Right cardiac atrium (tissue), 5 donors: Measurements from ENCODE around the gene GAR1. TPM values are rescaled to one million over a fixed set of nuclear protein-coding genes. Genes with fewer than 3 reads are reported as not detected.

Experiments used
- ATAC-seq, 2 donors: fragments of 200-7000 bp; cut with Tn5 transposase; one replicate each; pipeline versions ENCODE4 v1.8.0 to v1.9.1; 2020; ENCODE audit warnings: moderate library complexity in 2 of 2, mild to moderate bottlenecking in 1 of 2
- DNase-seq, 3 donors: peaks; one replicate each; pipeline ENCODE4 v3.0.0-alpha.2; 2020
- H3K27ac ChIP-seq: one replicate; pipeline ENCODE4 v1.5.1; 2013; ENCODE audit warnings: mild to moderate bottlenecking, low read length, control low read depth, moderate library complexity
- H3K27me3 ChIP-seq: one replicate; pipeline ENCODE4 v1.6.1; 2013; ENCODE audit not compliant: control insufficient read depth, insufficient read depth
- H3K4me1 ChIP-seq: one replicate; pipeline ENCODE4 v1.6.1; 2013; ENCODE audit warnings: low read length; ENCODE audit not compliant: control insufficient read depth, insufficient read depth
- H3K4me3 ChIP-seq: one replicate; pipeline ENCODE4 v1.5.1; 2013; ENCODE audit warnings: low read length, control low read depth
- H3K9me3 ChIP-seq: one replicate; pipeline ENCODE4 v1.6.1; 2013; ENCODE audit warnings: low read length; ENCODE audit not compliant: control insufficient read depth
- WGBS: extraction: QIAGEN DNeasy Blood & Tissue Kit; methylation state at CpG from one replicate; pipeline ENCODE4 v1.1.7; 2013; 5-methylcytosine and 5-hydroxymethylcytosine counted together
- intact Hi-C, 4 donors: fragments of 100-400 bp; cut with DNase I; formaldehyde crosslinking; loops; one replicate each; pipeline versions ENCODE4 v1.11.0 to v1.14.0; 2022 to 2023
- polyA plus RNA-seq: library from polyadenylated mRNA; stranded (reverse); fragments of 200-250 nt; gene quantifications from one replicate; pipeline ENCODE4 v1.2.3, GENCODE V29; 2013
- total RNA-seq, 4 donors: library from RNA; stranded (reverse); fragmentation: NEBNext Ultra II Directional; extraction: Animal tissue kit (Norgen Biotek cat#: 25700); gene quantifications; one replicate each; pipeline ENCODE4 v1.2.1, GENCODE V29; 2021
- donor health status: healthy with polysubstance abuse.
- donor health status: DM: no; HTN: yes; CAD: no.
- donor health status: DM: no; HTN: no; CAD: no.
- donor health status: DM: no; HTN: yes; CAD: no; lungs with severe emphysema.
- donor health status: DM: yes; HTN: yes; CAD: no.

Gene GAR1
- total and polyA plus RNA-seq, 5 donors, result 6.5 to 13.6 (median 10.0) TPM

DNA sequence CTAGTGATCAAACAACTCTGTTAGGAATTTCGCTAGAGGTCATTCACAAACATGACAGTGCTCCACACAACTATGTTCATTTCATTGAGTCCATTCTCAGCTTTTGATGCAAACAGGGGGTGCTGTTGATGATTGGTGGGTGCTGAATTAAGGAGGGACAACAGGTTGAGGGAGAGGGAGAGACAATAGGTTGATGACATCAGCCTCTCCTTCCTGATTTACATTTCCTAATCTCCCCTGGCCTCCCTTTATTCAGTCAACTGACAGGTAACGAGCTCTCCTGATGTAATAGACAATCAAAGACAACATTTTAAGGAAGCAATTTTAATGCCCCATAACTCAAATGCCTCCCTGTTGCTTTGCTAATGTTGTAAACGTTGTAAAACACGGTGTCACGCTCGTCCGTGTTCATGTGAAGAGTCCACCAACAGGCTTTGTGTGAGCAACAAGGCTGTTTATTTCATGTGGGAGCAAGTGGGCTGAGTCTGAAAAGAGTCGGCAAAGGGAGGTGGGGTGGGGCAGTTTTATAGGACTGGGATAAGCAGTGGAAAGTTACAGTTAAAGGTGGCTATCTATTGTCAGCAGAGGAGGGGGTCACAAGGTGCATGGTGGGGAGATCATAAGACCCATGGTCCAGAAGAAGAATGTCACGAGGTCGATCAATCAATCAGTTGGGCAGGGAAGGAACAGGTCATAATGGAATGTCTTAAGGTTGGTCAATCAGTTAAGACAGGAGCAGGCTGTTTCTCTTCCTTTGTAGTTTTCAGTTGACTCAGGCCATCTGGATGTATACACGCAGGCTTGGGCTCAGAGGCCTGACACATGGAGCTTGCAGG is 4.8 kb upstream of the GAR1 start:
- DNase-seq, result no peak
- H3K27ac ChIP-seq, result no peak overlapping the region
- no peak overlapping the region for H3K4me3 ChIP-seq
- no peaks in the 10 kb centered on the region for H3K4me1 ChIP-seq
- 67% methylated on average over 11 of the region's 11 CpGs for WGBS
- no peaks in the 10 kb centered on the region for H3K27me3 ChIP-seq
- no peaks in the 10 kb centered on the region for H3K9me3 ChIP-seq
- intact Hi-C loops, result loop anchor here in 3 of 4 donors (10.0 kb wide), 2 partner anchors 106 to 386 kb away; partner anchors contain the start of gene CASP6 (in 3 of the 3)
- ATAC-seq, result no peak

DNA sequence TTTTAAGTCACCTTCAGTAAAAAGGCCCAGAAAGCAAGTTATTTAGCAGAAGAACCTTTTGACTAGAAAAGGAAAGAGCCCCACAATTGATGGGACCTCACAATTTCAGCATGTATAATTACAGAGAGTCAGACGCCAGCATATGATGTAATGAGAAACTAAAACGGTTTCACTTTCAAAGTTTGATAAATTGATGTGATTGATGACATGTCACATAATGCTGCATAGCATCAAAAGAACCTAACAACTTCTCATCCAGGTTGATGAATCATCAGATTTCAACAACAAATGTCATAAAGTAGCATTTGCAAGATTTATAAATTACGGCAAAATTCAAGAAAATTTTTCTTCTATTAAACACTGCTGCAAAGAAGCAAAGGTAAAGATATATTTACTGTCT is 3.9 kb upstream of the GAR1 start:
- Histone ChIP-seq H3K27me3 (no peaks in the 10 kb centered on the region), H3K9me3 (no peaks in the 10 kb centered on the region), H3K27ac (no peak overlapping the region), H3K4me3 (no peak overlapping the region), H3K4me1 (no peaks in the 10 kb centered on the region)
- intact Hi-C loops, result loop anchor here in 3 of 4 donors (10.0 kb wide), 2 partner anchors 107 to 387 kb away; partner anchors contain the start of gene CASP6 (in 3 of the 3)
- ATAC-seq, result no peak
- WGBS, result 52% methylated on average over 3 of the region's 3 CpGs
- DNase-seq, result no peak

DNA sequence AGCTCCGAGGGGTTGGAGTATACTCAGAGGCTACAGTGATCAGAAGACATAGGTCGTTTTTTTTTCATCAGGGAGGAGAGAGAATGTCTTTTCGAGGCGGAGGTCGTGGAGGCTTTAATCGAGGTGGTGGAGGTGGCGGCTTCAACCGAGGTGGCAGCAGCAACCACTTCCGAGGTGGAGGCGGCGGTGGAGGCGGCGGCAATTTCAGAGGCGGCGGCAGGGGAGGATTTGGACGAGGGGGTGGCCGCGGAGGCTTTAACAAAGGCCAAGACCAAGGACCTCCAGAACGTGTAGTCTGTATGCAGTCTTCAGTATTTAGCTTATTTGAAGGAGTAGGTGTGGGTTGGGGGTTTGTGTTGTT is 500 bp downstream of the GAR1 start:
- Histone ChIP-seq H3K27ac (no peak overlapping the region), H3K4me1 (no peaks in the 10 kb centered on the region), H3K4me3 (peak overlapping the region; percentile 83), H3K9me3 (no peaks in the 10 kb centered on the region), H3K27me3 (no peaks in the 10 kb centered on the region)
- peak in 1 of 2 donors; percentile 13 for ATAC-seq
- 1% methylated on average over 19 of the region's 19 CpGs for WGBS
- intact Hi-C loops, result loop anchor here in 3 of 4 donors (5.0 to 10.0 kb wide), 3 partner anchors 111 to 391 kb away; partner anchors contain the start of genes CASP6 (in 3 of the 3) and SEC24B (in 2 of the 3)
- DNase-seq, result peak in 1 of 3 donors; percentile 43

DNA sequence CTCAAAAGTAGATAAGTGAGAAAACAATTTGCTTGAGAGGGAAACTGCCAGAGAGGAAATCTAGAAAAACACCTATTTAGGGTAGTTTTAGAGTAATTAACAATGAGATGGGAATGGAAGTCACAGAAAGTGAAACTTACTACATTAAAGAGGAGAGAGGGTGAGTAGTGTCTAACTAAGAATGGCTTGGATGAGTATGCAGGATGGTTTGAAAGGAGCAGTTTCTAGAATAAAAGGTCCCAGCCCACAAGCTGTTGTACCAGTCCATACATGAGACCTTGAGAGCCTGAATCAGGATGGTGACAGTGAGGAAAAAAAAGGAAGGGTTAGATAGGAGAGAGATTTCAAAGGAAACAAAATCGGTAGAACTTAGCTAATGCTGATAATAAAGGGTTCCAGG is 1.3 kb downstream of the GAR1 start:
- ATAC-seq (no peak), DNase-seq (no peak)
- Histone ChIP-seq H3K9me3 (no peaks in the 10 kb centered on the region), H3K27me3 (no peaks in the 10 kb centered on the region), H3K4me1 (no peaks in the 10 kb centered on the region), H3K27ac (no peak overlapping the region), H3K4me3 (no peak overlapping the region)
- intact Hi-C loops, result loop anchor here in 3 of 4 donors (5.0 to 10.0 kb wide), 3 partner anchors 112 to 392 kb away; partner anchors contain the start of genes CASP6 (in 3 of the 3) and SEC24B (in 2 of the 3)
- 43% methylated on average over 1 of the region's 1 CpG for WGBS

DNA sequence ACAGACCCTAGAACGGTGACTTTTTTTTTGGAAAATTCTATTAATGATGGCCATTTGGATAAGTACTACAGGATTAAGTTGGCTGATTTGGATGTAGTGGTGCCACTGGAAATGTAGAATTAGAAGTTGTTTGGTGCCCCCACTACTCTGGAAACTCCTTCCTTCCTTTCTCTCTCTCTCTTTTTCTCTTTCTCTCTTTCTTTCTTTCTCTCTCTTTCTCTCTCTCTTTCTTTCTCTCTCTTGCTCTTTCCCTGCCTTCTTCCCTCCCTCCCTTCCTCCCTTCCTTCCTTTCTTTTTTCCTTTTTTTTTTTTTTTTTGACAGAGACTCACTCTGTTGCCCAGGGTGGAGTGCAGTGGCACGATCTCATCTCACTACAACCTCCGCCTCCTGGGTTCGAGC is 2.7 kb downstream of the GAR1 start:
- Histone ChIP-seq H3K27me3 (no peaks in the 10 kb centered on the region), H3K4me1 (no peaks in the 10 kb centered on the region), H3K27ac (no peak overlapping the region), H3K4me3 (no peak overlapping the region), H3K9me3 (no peaks in the 10 kb centered on the region)
- intact Hi-C loops, result loop anchor here in 3 of 4 donors (5.0 to 10.0 kb wide), 3 partner anchors 113 to 393 kb away; partner anchors contain the start of genes CASP6 (in 3 of the 3) and SEC24B (in 2 of the 3)
- WGBS, result 95% methylated on average over 4 of the region's 4 CpGs
- DNase-seq, result no peak
- ATAC-seq, result no peak

DNA sequence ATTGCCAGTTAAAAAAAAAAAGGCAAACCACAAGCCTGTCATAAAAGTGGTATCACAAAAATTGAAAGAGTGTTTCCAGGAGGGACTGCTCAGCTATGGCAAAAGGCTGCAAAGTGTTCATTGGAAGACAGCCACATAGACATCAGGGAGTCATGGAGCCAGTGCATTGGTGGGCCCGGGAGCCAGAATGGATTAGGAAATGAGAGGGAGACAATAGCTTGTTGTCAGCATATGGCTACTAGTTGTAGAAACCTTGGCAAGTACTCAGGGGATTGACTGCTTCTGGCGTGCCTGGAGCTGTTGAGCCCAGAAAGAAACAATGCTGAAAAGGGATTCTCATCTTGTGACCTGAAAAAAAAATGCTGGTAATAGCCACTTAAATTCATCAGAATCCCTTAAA is 5.0 kb downstream of the GAR1 start:
- ATAC-seq, result peak; percentile 59 to 64
- H3K27ac ChIP-seq, result no peak overlapping the region
- H3K4me3 ChIP-seq, result no peak overlapping the region
- no peaks in the 10 kb centered on the region for H3K4me1 ChIP-seq
- intact Hi-C loops, result loop anchor here in 1 of 4 donors (10.0 kb wide), 1 partner anchor 396 kb away; no protein-coding TSS in a partner anchor
- H3K9me3 ChIP-seq, result no peaks in the 10 kb centered on the region
- H3K27me3 ChIP-seq, result no peaks in the 10 kb centered on the region
- 30% methylated on average over 2 of the region's 2 CpGs for WGBS
- DNase-seq, result peak in 2 of 3 donors; percentile 31 to 48

- Histone ChIP-seq H3K27ac (no peak overlapping the region), H3K4me1 (no peaks in the 10 kb centered on the region), H3K4me3 (no peak overlapping the region), H3K9me3 (no peaks in the 10 kb centered on the region), H3K27me3 (no peaks in the 10 kb centered on the region)
- no peak for DNase-seq
- WGBS, result 82% methylated on average over 2 of the region's 2 CpGs
- intact Hi-C loops, result loop anchor here in 1 of 4 donors (10.0 kb wide), 1 partner anchor 396 kb away; no protein-coding TSS in a partner anchor
- ATAC-seq, result no peak
Measured at GRCh38 chr4:109821185-109821584, 5.6 kb downstream of the GAR1 start.

DNA sequence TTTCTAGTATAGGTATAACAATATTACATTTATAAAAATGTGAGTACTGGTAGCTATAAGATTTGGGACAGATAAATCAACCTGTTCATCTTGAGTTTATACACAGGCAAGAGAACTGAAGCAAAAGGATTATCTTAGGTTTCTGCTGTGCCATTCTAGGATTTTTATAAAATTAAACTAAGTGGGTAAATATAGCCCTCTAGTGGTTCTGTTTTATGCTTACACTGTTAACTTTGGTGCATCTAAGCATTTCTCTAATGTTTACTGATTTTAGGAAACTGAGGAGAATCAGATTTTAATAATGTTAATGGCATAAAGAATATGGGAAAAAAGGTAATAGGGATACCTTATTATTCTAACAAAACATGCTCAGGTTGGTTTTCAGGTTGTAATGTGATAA is 11.2 kb downstream of the GAR1 start:
- H3K27me3 ChIP-seq, result no peaks in the 10 kb centered on the region
- no peaks in the 10 kb centered on the region for H3K4me1 ChIP-seq
- DNase-seq, result no peak
- H3K27ac ChIP-seq, result no peak overlapping the region
- no peaks in the 10 kb centered on the region for H3K9me3 ChIP-seq
- no peak for ATAC-seq
- intact Hi-C loops, result loop anchor here in 1 of 4 donors (10.0 kb wide), 1 partner anchor 402 kb away; no protein-coding TSS in a partner anchor
- no peak overlapping the region for H3K4me3 ChIP-seq

DNA sequence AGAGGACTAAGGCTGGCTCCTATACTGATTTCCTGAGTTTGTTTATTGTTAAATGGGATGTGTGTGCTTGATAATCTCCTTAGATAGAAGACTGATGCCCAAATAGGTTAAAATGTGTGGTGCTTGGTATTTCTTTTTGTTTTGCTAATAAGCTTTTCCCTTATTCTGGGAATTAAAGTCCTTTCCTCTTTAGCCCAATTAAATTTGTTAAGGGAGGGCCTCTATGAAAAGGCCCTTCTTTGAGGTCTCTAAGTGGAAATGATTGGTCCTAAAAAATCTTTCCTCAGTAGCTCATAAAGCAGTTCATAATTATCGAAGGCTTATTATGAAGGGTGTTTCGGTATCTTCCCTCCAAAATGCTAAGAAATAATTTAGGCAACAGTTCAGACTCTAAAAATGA is 12.1 kb downstream of the GAR1 start, which contains the start of gene RRH:
RRH (plus strand) TSS at position 301 of the 400 bp plus-strand sequence; CDS start at position 357, 56 bp downstream.
- H3K4me3 ChIP-seq, result no peak within 1 kb of the TSS
- no peak within 1 kb of the TSS for H3K27ac ChIP-seq
- intact Hi-C loops, result loop anchor here in 1 of 4 donors (10.0 kb wide), 1 partner anchor 403 kb away; no protein-coding TSS in a partner anchor
- H3K4me1 ChIP-seq, result no peaks in the 10 kb centered on the region
- H3K27me3 ChIP-seq, result no peaks in the 10 kb centered on the region
- H3K9me3 ChIP-seq, result no peaks in the 10 kb centered on the region
- DNase-seq (no peak), ATAC-seq (no peak)
- WGBS, result 91% methylated on average over 2 of the region's 2 CpGs

- no peaks in the 10 kb centered on the region for H3K9me3 ChIP-seq
- no peaks in the 10 kb centered on the region for H3K27me3 ChIP-seq
- ATAC-seq, result no peak
- DNase-seq, result no peak
- no peak overlapping the region for H3K27ac ChIP-seq
- 92% methylated on average over 4 of the region's 4 CpGs for WGBS
- no peak overlapping the region for H3K4me3 ChIP-seq
- no peaks in the 10 kb centered on the region for H3K4me1 ChIP-seq
- intact Hi-C loops, result no loop called here
Measured at GRCh38 chr4:109833756-109834155, 18.2 kb downstream of the GAR1 start.

GRCh38 chr4:109836985-109837384 is 21.4 kb downstream of the GAR1 start:
- H3K4me1 ChIP-seq, result no peaks in the 10 kb centered on the region
- H3K27ac ChIP-seq, result no peak overlapping the region
- no peaks in the 10 kb centered on the region for H3K9me3 ChIP-seq
- H3K4me3 ChIP-seq, result no peak overlapping the region
- intact Hi-C loops, result no loop called here
- H3K27me3 ChIP-seq, result no peaks in the 10 kb centered on the region
- ATAC-seq, result no peak
- no peak for DNase-seq
- 77% methylated on average over 3 of the region's 3 CpGs for WGBS
